Measurements from ENCODE around the gene FSD2. TPM values are rescaled to one million over a fixed set of nuclear protein-coding genes. Genes with fewer than 3 reads are reported as not detected.

FSD2 gene
- total and polyA plus RNA-seq, 2 of the 4 experiments (the other 2 are of a cell fraction), result not detected

- H3K9me1 ChIP-seq (ENCODE audit: insufficient read depth, low read length), result no peaks in the 10 kb centered on the region
- H3K18ac ChIP-seq (ENCODE audit: low read depth, low read length), result no peak overlapping the region
- H2BK15ac ChIP-seq (ENCODE audit: low read depth, low read length), result no peak overlapping the region
- H2AK5ac ChIP-seq (ENCODE audit: low read depth, low read length), result no peak overlapping the region
- no peaks in the 10 kb centered on the region for H3K79me1 ChIP-seq (ENCODE audit: low read depth in 1 of 2, low read length in 2 of 2)
- no peak overlapping the region for H2BK120ac ChIP-seq (ENCODE audit: low read depth, low read length)
- peaks cover 24% of the 10 kb centered on the region for H3K27me3 ChIP-seq (ENCODE audit: control insufficient read depth, insufficient read depth, low read length)
- ATAC-seq (ENCODE audit: low read depth), result no peak
- H3K27ac ChIP-seq (ENCODE audit: insufficient read depth, low read length), result no peak overlapping the region
- no peak overlapping the region for H4K5ac ChIP-seq (ENCODE audit: low read depth, low read length)
- no peak overlapping the region for H3K4me3 ChIP-seq (ENCODE audit: insufficient read depth, low read depth, low read length)
- H3K9me3 ChIP-seq (ENCODE audit: control insufficient read depth, insufficient read depth, low read length), result no peaks in the 10 kb centered on the region
- TF ChIP-seq RCOR1 (IDR thresholded peaks at IDR 0.05; ENCODE audit: insufficient replicate concordance, low read length), result no peak
- no peak for TF ChIP-seq CEBPB (IDR thresholded peaks at IDR 0.05; ENCODE audit: low read depth, low read length)
- no peak for TF ChIP-seq CTCF (conservative IDR thresholded peaks at IDR 0.05; ENCODE audit: low read depth, low read length)
- no peak for TF ChIP-seq NFE2L2 (IDR thresholded peaks at IDR 0.05; ENCODE audit: low read depth, low read length)
- no peak for TF ChIP-seq CHD1 (IDR thresholded peaks at IDR 0.05; ENCODE audit: low read depth, low read length)
- TF ChIP-seq MAZ (IDR thresholded peaks at IDR 0.05; ENCODE audit: borderline replicate concordance, low read depth, low read length), result no peak
- TF ChIP-seq MXI1 (IDR thresholded peaks at IDR 0.05; ENCODE audit: borderline replicate concordance, low read depth, low read length), result no peak
- no peak for TF ChIP-seq POLR2A (IDR thresholded peaks at IDR 0.05; ENCODE audit: low read depth, low read length)
- TF ChIP-seq RFX5 (IDR thresholded peaks at IDR 0.05; ENCODE audit: low read depth, low read length), result no peak
- no peak for TF ChIP-seq FOS (IDR thresholded peaks at IDR 0.05; ENCODE audit: low read depth, low read length)
- TF ChIP-seq USF2 (IDR thresholded peaks at IDR 0.05; ENCODE audit: low read depth, low read length), result no peak
- no peak for TF ChIP-seq RAD21 (IDR thresholded peaks at IDR 0.05; ENCODE audit: low read length)
- no peak for TF ChIP-seq BHLHE40 (IDR thresholded peaks at IDR 0.05; ENCODE audit: low read depth, low read length)
- no peak for TF ChIP-seq ELK1 (IDR thresholded peaks at IDR 0.05; ENCODE audit: borderline replicate concordance, low read depth, low read length)
- TF ChIP-seq SMC3 (IDR thresholded peaks at IDR 0.05; ENCODE audit: low read depth, low read length), result no peak
- TF ChIP-seq MAFK (IDR thresholded peaks at IDR 0.05; ENCODE audit: low read depth, low read length), result no peak
- no peak overlapping the region for H2AFZ ChIP-seq (replicated peaks; ENCODE audit: low read length, poor library complexity)
- in situ Hi-C loops (cut with MboI; ENCODE audit: low sequenced_read_pairs), result no loop called here
- H3K4ac ChIP-seq (ENCODE audit: low read depth, low read length), result no peak overlapping the region
- no peak overlapping the region for H4K8ac ChIP-seq (ENCODE audit: low read depth in 2 of 2, low read length in 2 of 2)
- dilution Hi-C loops (cut with HindIII; ENCODE audit: low sequenced_read_pairs, unreplicated experiment), result no loop called here
- no peaks in the 10 kb centered on the region for H4K20me1 ChIP-seq (ENCODE audit: insufficient read depth, low read length)
- DNase-seq, result no peak
- ChIA-PET CTCF (no interaction called here), POLR2A (ENCODE audit: unreplicated experiment) (no interaction called here)
- no TSS peak for BruUV-seq (replicated peaks)
- no peak overlapping the region for H3K23ac ChIP-seq (ENCODE audit: low read depth, low read length)
- H4K91ac ChIP-seq (ENCODE audit: insufficient read depth, low read depth, low read length), result no peak overlapping the region
- no peaks in the 10 kb centered on the region for H3K36me3 ChIP-seq (ENCODE audit: control insufficient read depth, insufficient read depth, low read length)
- no peak overlapping the region for H3K9ac ChIP-seq (ENCODE audit: low read depth, low read length)
- intact Hi-C loops (cut with micrococcal nuclease), result no loop called here
- no peaks in the 10 kb centered on the region for H3K4me1 ChIP-seq (ENCODE audit: control insufficient read depth, insufficient read depth, low read length)
- WGBS, 2 experiments (ENCODE audit: extremely low coverage in 2 of 2, insufficient read length in 1 of 2), result no CpG with 5 or more reads among the region's 5 CpGs
- H3K4me2 ChIP-seq (ENCODE audit: low read depth, low read length), result no peak overlapping the region
- no peak overlapping the region for H3K56ac ChIP-seq (ENCODE audit: extremely low read depth, insufficient read depth, low read length)
- no peak overlapping the region for H2BK20ac ChIP-seq (ENCODE audit: low read depth, low read length)
- no peak overlapping the region for H2AK9ac ChIP-seq (replicated peaks; ENCODE audit: low read depth, low read length, poor library complexity)
- no peak overlapping the region for H2BK5ac ChIP-seq (ENCODE audit: low read depth, low read length, poor library complexity, severe bottlenecking)
- H3K14ac ChIP-seq (replicated peaks; ENCODE audit: low read depth, low read length), result no peak overlapping the region
These were observed 7.2 kb downstream of the FSD2 start for GRCh38 chr15:82798531-82799166.

Measured in IMR-90 (cell line).